ENCODE measurements around the gene SPTBN5. TPM values are rescaled to one million over a fixed set of nuclear protein-coding genes. Genes with fewer than 3 reads are reported as not detected.

SPTBN5 gene
- total RNA-seq, 1 experiment from 2014 or later = 0.84 TPM

- H3K27me3 ChIP-seq (ENCODE audit: low read length) = no peaks in the 10 kb centered on the region
- BruUV-seq (replicated peaks) = no TSS peak
- TF ChIP-seq, protein P1, sequence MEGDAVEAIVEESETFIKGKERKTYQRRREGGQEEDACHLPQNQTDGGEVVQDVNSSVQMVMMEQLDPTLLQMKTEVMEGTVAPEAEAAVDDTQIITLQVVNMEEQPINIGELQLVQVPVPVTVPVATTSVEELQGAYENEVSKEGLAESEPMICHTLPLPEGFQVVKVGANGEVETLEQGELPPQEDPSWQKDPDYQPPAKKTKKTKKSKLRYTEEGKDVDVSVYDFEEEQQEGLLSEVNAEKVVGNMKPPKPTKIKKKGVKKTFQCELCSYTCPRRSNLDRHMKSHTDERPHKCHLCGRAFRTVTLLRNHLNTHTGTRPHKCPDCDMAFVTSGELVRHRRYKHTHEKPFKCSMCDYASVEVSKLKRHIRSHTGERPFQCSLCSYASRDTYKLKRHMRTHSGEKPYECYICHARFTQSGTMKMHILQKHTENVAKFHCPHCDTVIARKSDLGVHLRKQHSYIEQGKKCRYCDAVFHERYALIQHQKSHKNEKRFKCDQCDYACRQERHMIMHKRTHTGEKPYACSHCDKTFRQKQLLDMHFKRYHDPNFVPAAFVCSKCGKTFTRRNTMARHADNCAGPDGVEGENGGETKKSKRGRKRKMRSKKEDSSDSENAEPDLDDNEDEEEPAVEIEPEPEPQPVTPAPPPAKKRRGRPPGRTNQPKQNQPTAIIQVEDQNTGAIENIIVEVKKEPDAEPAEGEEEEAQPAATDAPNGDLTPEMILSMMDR (conservative IDR thresholded peaks at IDR 0.05; ENCODE audit: low read depth, low read length) = no peak
- TF ChIP-seq EZH2 (IDR thresholded peaks at IDR 0.05; ENCODE audit: low read length, unreplicated experiment) (no peak), EZH2phosphoT487 (IDR thresholded peaks at IDR 0.05; ENCODE audit: borderline replicate concordance, low read length) (no peak)
- no peaks in the 10 kb centered on the region for H3K9me3 ChIP-seq (ENCODE audit: low read length)
- H3K9ac ChIP-seq (ENCODE audit: low read length) = no peak overlapping the region
- ChIA-PET CTCF (no interaction called here), POLR2A (ENCODE audit: unreplicated experiment) (no interaction called here)
- H3K9me2 ChIP-seq (replicated peaks; ENCODE audit: low read length) = no peaks in the 10 kb centered on the region
- ATAC-seq (no peak), DNase-seq (no peak)
- H3K36me3 ChIP-seq (ENCODE audit: low read depth, low read length) = no peaks in the 10 kb centered on the region
- H3K4me2 ChIP-seq (ENCODE audit: low read length) = no peak overlapping the region
- no peak overlapping the region for H3K4me3 ChIP-seq (ENCODE audit: low read length)
- no peaks in the 10 kb centered on the region for H3K4me1 ChIP-seq (ENCODE audit: insufficient read depth, low read length)
- H3K27ac ChIP-seq (ENCODE audit: low read length) = no peak overlapping the region
- intact Hi-C loops (cut with micrococcal nuclease) = no loop called here
- H3F3A ChIP-seq (ENCODE audit: low read length, unreplicated experiment) = no peaks in the 10 kb centered on the region
- H2AFZ ChIP-seq (ENCODE audit: low read length) = no peak overlapping the region
- no peaks in the 10 kb centered on the region for H4K20me1 ChIP-seq (ENCODE audit: low read length)
- H3K79me2 ChIP-seq (ENCODE audit: low read length) = no peaks in the 10 kb centered on the region
Observed at GRCh38 chr15:41856716-41857115, 37.1 kb downstream of the SPTBN5 start.

GRCh38 chr15:41856262-41856661 lies 37.6 kb downstream of the SPTBN5 start:
- Histone ChIP-seq H3K9me2 (replicated peaks; ENCODE audit: low read length) (no peaks in the 10 kb centered on the region), H3F3A (ENCODE audit: low read length, unreplicated experiment) (no peaks in the 10 kb centered on the region), H3K4me2 (ENCODE audit: low read length) (no peak overlapping the region), H3K4me1 (ENCODE audit: insufficient read depth, low read length) (no peaks in the 10 kb centered on the region), H3K79me2 (ENCODE audit: low read length) (no peaks in the 10 kb centered on the region), H3K27ac (ENCODE audit: low read length) (no peak overlapping the region), H3K27me3 (ENCODE audit: low read length) (no peaks in the 10 kb centered on the region), H4K20me1 (ENCODE audit: low read length) (no peaks in the 10 kb centered on the region), H3K4me3 (ENCODE audit: low read length) (no peak overlapping the region), H3K9me3 (ENCODE audit: low read length) (no peaks in the 10 kb centered on the region), H3K9ac (ENCODE audit: low read length) (no peak overlapping the region), H3K36me3 (ENCODE audit: low read depth, low read length) (no peaks in the 10 kb centered on the region), H2AFZ (ENCODE audit: low read length) (no peak overlapping the region)
- no peak for TF ChIP-seq EZH2phosphoT487 (IDR thresholded peaks at IDR 0.05; ENCODE audit: borderline replicate concordance, low read length)
- TF ChIP-seq, protein P1 (conservative IDR thresholded peaks at IDR 0.05; ENCODE audit: low read depth, low read length) = no peak
- TF ChIP-seq EZH2 (IDR thresholded peaks at IDR 0.05; ENCODE audit: low read length, unreplicated experiment) = no peak
- ATAC-seq (no peak), DNase-seq (no peak)
- CTCF ChIA-PET = no interaction called here
- intact Hi-C loops (cut with micrococcal nuclease) = no loop called here
- POLR2A ChIA-PET (ENCODE audit: unreplicated experiment) = no interaction called here
- BruUV-seq (replicated peaks) = no TSS peak

- no TSS peak for BruUV-seq (replicated peaks)
- H3K4me1 ChIP-seq (ENCODE audit: insufficient read depth, low read length) = no peaks in the 10 kb centered on the region
- no peaks in the 10 kb centered on the region for H3K27me3 ChIP-seq (ENCODE audit: low read length)
- no peak overlapping the region for H2AFZ ChIP-seq (ENCODE audit: low read length)
- H3K4me2 ChIP-seq (ENCODE audit: low read length) = no peak overlapping the region
- TF ChIP-seq EZH2phosphoT487 (IDR thresholded peaks at IDR 0.05; ENCODE audit: borderline replicate concordance, low read length) (no peak), EZH2 (IDR thresholded peaks at IDR 0.05; ENCODE audit: low read length, unreplicated experiment) (no peak)
- TF ChIP-seq, protein P1 (conservative IDR thresholded peaks at IDR 0.05; ENCODE audit: low read depth, low read length) = no peak
- no peaks in the 10 kb centered on the region for H3K36me3 ChIP-seq (ENCODE audit: low read depth, low read length)
- H3K4me3 ChIP-seq (ENCODE audit: low read length) = no peak overlapping the region
- ATAC-seq (no peak), DNase-seq (no peak)
- no peaks in the 10 kb centered on the region for H3K9me3 ChIP-seq (ENCODE audit: low read length)
- ChIA-PET POLR2A (ENCODE audit: unreplicated experiment) (no interaction called here), CTCF (no interaction called here)
- H3F3A ChIP-seq (ENCODE audit: low read length, unreplicated experiment) = no peaks in the 10 kb centered on the region
- H3K9me2 ChIP-seq (replicated peaks; ENCODE audit: low read length) = no peaks in the 10 kb centered on the region
- no peak overlapping the region for H3K27ac ChIP-seq (ENCODE audit: low read length)
- H3K9ac ChIP-seq (ENCODE audit: low read length) = no peak overlapping the region
- no peaks in the 10 kb centered on the region for H4K20me1 ChIP-seq (ENCODE audit: low read length)
- no peaks in the 10 kb centered on the region for H3K79me2 ChIP-seq (ENCODE audit: low read length)
- intact Hi-C loops (cut with micrococcal nuclease) = no loop called here
Observed at GRCh38 chr15:41855261-41855961, 38.4 kb downstream of the SPTBN5 start.

Measured in PC-3 (cell line).